GM19193 (cell line): ENCODE results near the gene HLA-DRA.
A peak's percentile ranks its signal among the peaks of the same experiment; 100 is the strongest.

ENCODE experiments used
- POLR2A ChIP-seq: IDR thresholded peaks from 4 replicates; pipeline ENCODE4 v1.6.1; 2011; ENCODE audit not compliant: insufficient read depth, insufficient read length; ENCODE audit errors: extremely low read depth

Gene HLA-DRA

DNA sequence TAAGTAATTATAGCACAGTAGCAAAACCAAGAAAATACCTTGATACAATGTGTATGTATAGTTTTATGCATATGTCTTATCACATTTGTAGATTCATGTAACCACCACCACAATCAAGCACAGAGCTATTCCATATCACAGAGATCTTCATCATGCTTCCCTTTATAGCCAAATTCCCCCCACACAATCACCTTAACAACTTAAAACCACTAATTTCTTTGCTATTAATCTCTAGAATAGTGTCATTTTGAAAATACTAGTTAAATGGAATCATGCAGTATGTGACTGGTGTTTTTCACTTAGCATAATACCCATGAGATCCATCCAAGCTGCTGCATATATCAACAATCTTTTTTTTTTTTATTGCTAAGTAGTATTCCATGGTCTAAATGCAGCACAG, 8.2 kb downstream of the HLA-DRA start:
- TF ChIP-seq POLR2A: no peak

DNA sequence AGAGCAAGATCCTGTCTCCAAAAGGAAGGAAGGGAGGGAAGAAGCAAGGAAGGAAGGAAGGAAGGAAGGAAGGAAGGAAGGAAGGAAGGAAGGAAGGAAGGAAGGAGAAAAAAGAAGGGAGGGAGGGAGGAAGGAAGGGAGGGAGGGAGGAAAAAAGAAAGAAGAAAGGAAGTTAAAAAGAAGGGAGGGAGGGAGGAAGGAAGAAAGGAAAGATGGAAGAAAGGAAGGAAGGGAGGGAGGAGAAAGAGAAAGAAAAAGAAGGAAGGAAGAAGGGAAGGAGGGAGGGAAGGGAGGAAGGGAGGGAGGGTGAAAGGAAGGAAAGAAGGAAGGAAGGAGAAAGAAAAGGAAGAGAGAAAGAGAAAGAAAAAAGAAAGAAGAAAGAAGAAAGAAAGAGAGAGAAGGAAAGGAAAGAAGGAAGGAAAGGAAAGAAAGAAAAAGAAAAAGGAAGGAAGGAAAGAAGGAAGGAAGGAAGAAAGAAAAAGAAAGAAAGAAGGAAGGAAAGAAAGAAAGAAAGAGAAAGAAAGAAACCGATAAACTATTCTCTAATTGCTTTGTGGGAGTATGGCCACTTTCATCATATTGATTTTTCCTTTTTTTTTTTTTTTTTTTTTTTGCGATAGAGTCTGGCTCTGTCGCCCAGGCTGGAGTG, 9.5 kb downstream of the HLA-DRA start:
- TF ChIP-seq POLR2A: no peak

GRCh38 chr6:32457054-32457453, 17.4 kb downstream of the HLA-DRA start:
- TF ChIP-seq POLR2A: no peak

GRCh38 chr6:32459781-32460424, 20.2 kb downstream of the HLA-DRA start:
- TF ChIP-seq POLR2A: no peak

GRCh38 chr6:32460528-32460927, 20.8 kb downstream of the HLA-DRA start:
- no peak for TF ChIP-seq POLR2A

GRCh38 chr6:32461493-32461892, 21.8 kb downstream of the HLA-DRA start:
- no peak for TF ChIP-seq POLR2A

GRCh38 chr6:32462609-32463008, 22.9 kb downstream of the HLA-DRA start:
- TF ChIP-seq POLR2A: no peak

DNA sequence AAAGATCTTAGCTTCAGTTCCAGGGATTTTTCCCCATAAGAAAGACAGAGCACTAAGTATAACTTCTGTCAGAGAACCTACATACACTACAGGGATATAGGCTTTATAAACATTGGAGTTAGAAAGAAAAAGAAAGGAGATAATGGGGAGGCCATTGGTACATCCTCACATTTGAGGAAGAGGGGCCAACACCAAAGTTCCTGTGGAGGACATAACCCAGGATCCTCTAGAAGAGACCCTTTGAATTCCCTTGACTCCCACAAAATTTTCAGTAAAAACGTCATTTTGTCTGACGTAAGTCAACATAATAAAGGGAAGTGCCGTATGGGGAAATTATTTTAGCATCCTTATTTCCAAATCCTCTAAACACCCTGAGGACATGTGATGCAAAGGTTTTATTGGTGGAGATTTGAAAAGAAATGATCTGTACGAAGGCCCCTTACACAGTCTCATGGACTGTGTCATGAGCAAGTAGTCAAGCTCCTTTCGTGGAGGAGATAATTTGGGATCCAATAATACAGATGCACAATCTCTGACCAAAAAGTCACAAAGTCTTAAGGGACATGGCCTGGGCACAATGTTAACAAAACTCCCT, 33.2 kb downstream of the HLA-DRA start:
- TF ChIP-seq POLR2A: no peak

- peak; percentile 54 for TF ChIP-seq POLR2A
These were observed 34.0 kb downstream of the HLA-DRA start for GRCh38 chr6:32473376-32474348.

DNA sequence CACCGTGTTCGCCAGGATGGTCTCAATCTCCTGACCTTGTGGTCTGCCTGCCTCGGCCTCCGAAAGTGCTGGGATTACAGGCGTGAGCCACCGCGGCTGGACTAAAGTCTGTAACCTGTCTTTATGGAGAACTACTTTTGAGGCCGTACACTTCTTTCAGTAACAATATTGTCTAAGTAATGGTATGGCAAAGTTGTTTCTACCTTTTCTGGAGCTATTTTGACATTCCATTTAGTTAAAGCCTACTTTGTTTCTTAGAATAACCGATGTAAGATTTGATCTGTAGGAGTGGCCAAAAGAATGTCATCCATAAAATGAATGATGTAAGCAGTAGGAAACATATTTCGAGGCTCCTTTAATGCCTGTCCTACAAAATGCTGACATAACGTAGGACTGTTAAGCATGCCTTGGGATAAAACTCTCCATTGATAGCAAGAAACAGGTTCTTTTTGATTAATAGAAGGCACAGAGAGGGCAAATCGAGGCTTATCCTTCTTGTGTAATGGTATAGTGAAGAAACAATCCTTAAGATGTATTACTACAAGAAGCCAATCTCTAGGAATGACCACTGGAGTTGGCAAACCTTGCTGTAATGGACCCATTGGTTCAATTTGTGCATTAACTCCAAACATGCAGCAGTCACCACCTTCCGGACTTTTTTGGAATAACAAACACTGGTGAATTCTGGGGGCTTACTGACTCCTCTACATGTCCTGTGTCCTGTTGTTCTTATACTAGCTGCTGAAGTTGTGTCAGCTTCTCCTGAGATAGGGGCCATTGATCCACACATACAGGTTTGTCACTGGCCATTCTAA, 35.9 kb downstream of the HLA-DRA start:
- no peak for TF ChIP-seq POLR2A

- no peak for TF ChIP-seq POLR2A
These were observed 44.4 kb downstream of the HLA-DRA start for GRCh38 chr6:32483968-32484613.

DNA sequence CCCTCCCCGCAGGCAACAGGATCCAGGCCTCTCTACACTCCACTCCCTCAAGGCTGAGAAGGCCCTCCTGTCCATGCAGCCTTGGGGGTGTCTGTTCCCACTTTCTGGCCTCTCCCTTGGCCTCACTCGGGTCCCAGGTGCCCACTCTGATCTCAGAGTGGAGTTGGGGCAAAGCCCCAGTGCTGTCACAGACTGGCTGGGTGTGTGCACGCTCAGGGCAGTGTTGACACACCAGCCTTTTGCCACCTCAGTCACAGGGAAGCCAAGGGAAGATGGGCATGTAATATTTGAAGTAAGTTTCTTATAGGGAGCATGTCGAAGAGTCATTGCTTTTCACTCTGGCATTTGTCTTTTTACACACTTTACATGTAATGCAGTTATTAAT, 44.9 kb downstream of the HLA-DRA start:
- TF ChIP-seq POLR2A: no peak

DNA sequence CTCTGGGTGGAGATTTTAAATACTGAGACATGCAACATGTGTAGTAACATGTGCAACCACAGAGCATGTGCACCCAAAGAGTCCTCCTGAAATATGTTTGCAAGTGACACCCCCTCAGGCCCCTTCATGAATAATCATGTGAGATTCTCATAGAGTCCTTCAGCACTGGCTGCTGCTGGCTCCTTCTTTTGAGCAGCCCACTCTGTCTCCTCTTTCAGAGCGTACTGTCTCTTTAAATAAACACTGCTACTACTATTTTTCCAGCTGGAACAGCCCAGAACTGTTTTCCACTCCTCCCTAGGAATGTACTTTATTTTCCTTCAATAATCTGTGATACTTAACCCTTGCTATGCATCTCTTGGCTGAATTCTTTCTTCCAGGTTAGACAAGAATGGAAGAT, 48.4 kb downstream of the HLA-DRA start:
- no peak for TF ChIP-seq POLR2A

GRCh38 chr6:32491700-32492099, 52.0 kb downstream of the HLA-DRA start:
- no peak for TF ChIP-seq POLR2A
